Erythroblast (primary cell): ENCODE data around the gene CCDC85A.

Source experiments
- GATA1 ChIP-seq: IDR thresholded peaks from 2 replicates; pipeline ENCODE4 v1.6.1; 2011; ENCODE audit warnings: low read depth, mild to moderate bottlenecking, control low read depth, low read length, moderate library complexity
- POLR2A ChIP-seq: IDR thresholded peaks from 2 replicates; pipeline ENCODE4 v1.6.1; 2011; ENCODE audit warnings: mild to moderate bottlenecking, low read length

DNA sequence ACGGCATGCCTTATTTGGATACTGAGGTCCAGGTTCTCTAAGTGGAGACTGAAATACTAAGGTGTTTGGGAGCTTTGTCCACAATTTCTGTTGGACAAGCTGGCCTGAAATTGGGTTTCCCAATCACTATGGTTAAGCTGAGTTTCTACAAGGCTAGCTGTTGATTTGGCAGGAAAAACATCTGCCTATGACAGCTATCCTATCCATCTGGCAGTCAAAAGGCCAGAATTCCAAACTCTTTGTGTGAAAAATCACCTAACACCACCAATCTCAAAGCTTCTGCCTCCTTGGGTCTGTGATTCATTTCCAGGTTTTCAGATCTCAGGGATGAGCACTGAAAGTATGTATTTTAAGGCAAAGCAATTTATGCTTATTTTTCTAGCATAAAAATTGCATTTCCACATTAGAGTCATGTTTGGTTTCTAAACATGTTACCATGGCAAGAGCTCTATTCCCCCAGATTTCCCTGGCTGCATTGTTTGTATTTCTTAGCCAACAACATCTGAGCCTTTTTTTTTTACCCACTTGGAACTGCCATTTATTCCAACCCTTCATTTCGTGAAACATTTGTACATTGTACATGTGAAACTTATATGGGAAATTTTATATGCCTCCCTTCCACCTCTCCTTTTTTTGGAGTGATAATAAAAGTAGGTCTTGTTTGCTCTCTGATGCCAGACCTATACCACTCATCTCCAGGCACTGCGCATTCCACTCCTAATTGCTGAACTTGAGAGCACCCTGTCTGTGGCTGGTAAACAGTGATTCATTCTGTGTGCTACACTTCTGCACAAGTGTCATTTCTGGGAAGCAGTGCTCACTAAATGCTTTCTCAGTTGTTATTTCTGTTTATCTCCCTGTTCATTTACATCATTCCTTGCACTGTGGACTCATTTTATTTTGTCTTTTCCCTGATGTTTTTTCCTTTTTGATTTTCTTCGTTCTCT is 15.9 kb upstream of the CCDC85A start:
- TF ChIP-seq POLR2A (no peak), GATA1 (no peak)
